Measurements from ENCODE around the gene SLC35B3.

DNA sequence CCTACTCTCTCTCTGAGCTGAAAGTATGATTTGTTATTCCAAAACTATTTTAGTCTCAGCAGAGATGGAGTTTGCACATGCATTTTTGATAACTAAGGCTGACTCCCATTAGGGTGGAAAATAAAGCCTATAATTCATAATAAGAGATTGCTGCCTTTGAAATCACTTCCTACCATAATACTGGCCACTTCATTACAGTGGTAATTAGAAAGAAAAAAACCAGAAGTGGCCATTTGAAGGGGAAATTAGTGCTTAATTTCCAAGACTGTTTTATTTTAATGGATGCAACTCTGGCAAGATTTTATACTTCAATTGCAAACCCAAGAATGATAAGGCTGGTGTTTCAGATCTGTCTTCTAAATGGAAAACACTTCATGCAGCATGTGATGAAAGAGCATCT, 43.4 kb downstream of the SLC35B3 start:
- no peak for TF ChIP-seq CTCF (IDR thresholded peaks at IDR 0.05)
- no peak for TF ChIP-seq ZFX (IDR thresholded peaks at IDR 0.05; ENCODE audit: borderline replicate concordance)

Data from 22Rv1 (cell line).